HG02798 (cell line): ENCODE data around the gene POLRMT.

ENCODE experiments used
- ATAC-seq: cut with Tn5 transposase; IDR thresholded peaks from one replicate; pipeline ENCODE4 v1.9.1; 2021; ENCODE audit warnings: mild to moderate bottlenecking; ENCODE audit not compliant: unreplicated experiment, poor library complexity

The POLRMT gene

DNA sequence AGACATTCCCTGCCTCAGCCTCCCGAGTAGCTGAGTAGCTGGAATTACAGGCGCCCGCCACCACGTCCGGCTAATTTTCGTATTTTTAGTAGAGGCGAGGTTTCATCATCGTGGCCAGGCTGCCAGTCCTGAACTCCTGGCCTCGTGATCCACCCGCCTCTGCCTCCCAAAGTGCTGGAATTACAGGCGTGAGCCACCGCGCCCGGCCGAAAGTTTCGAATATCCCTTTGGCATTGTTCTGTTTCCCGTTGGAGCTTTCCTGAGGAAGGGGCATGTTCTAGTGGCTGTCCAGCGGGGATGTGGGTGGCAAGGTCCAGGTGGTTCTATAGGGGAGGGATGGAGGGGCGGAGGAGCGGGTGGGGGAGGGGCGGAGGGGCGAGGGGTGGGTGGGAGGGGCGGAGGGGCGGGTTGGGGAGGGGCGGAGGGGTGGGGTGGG lies 63.1 kb downstream of the POLRMT start:
- ATAC-seq: no peak

- ATAC-seq: no peak
These were observed 65.9 kb downstream of the POLRMT start for GRCh38 chr19:567296-567900.
